HG03045 (cell line): ENCODE results near the gene SMO.
"Not testable (repeated sequence)": the region's sequence is repeated elsewhere in the genome, so short reads cannot be mapped to it uniquely, and the experiment has no call there.

Experiments used
- ATAC-seq: cut with Tn5 transposase; IDR thresholded peaks from one replicate; pipeline ENCODE4 v1.9.1; 2021; ENCODE audit warnings: mild to moderate bottlenecking, moderate library complexity; ENCODE audit not compliant: unreplicated experiment

SMO gene

DNA sequence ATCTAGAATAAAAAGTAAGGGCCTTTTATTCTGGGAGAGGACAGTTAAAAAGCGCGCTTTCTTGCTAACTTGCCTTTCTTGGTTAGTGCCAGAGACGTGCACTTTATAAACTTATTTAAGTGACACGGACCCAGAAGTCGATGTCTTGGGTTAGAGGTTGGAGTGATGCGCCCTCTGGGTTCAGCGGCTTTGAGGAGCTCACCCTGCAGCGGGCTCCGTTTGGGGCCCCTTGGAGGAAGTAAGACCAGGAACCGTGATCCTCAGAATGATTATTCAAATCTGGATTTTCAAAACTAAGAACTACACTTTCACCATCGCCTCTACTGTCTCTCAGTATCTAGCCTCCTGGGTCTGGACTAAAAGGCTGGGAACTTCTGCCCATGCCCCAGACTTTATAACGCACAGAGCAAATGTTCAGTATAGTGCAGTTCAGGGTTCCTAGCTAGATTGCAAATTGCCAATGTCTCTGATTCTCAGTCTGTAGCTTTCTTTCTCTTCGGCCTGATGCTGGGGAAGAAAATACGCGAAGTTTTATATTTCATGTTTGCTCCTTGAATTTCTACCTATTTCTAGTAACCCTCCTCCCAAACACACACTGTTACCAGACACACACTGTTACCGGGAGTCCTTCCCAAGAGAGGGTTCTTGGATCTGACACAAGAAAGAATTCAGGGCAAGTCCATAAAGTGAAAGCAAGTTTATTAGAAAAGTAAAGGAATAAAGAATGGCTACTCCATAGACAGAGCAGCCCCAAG, 18.6 kb upstream of the SMO start:
- ATAC-seq = peak; percentile 51

- ATAC-seq = no peak
Observed at GRCh38 chr7:129170441-129171021, 17.9 kb upstream of the SMO start.

DNA sequence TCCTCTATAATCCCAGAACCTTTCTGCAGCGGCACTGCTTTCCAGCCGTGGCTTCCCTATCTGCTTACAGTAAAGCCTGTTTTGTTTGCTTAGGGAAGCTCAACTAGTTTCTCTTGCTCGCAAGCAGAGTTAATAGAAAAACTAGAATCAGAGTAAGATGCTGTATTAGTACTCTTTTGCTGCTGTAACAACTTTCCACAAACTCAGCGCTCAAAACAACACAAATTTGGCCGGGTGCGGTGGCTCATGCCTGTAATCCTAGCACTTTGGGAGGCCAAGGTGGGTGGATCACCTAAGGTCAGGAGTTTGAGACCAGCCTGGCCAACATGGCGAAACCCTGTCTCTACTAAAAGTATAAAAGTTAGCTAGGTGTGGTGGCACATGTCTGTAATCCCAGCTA, 14.6 kb upstream of the SMO start:
- not testable (repeated sequence) for ATAC-seq

DNA sequence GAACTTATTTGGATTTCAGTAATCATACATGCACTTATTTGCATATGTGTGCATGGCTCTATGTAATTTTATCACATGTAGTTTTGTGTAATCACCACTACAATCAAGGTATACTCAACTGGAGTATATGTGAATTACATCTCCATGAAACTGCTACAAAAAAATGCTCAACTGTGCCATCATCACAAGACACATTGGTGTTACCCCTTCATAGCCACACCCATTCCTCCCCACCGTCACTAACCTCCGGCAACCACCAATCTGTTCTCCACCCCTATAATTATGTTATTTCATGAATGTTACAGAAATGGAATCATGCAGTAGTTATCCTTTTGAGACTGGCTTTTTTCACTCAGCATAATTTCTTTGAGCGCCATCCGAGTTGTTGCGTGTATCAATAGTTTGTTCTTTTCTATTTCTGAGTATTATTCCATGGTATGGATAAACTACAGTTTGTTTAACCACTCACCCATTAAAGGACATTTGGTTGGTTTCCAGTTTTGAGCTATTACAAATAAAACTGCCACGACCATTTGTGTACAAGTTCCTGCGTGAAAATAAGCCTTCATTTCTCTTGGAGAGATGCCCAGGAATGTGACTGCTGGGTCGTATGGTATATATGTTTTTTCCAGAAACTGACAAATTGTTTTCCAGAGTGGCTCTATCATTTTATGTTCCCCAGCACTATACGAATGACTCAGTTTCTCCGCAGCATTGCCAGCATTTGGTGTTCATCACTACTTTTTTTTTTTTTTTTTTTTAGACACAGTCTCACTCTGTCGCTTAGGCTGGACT, 11.3 kb upstream of the SMO start:
- ATAC-seq = no peak

DNA sequence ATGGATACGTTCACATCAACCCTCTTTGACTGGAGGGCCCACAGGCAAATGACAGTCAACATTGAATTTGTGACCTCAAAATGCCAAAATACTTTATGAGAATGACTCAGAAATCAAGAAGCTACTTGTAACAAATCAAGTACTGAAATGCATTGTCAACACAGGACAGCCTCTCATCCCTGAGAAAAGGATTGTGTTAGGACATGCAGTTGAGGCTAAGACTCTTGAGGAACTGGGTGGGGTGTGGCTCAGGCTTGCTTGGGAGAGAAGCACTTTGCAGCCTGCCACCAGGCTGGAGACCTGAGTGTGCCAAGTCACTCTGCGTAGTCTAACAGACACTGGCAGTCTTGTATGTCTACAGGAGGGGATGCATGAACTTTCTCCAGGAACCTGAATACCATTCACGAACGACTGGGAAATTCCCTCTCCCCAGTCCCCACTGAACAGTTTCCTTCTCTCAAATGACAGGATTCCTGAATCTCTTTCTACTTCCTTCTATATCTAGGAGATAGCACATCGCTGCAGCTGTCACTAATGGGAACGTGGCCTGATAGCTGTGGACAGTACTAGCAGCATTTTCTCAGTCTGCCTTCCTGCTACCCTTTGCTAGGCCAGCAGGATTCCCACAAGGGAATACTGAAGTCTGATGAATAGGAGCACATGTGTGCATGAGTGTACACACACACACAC, 3.3 kb upstream of the SMO start:
- ATAC-seq = no peak

GRCh38 chr7:129186749-129187260, 1.6 kb upstream of the SMO start:
- no peak for ATAC-seq

DNA sequence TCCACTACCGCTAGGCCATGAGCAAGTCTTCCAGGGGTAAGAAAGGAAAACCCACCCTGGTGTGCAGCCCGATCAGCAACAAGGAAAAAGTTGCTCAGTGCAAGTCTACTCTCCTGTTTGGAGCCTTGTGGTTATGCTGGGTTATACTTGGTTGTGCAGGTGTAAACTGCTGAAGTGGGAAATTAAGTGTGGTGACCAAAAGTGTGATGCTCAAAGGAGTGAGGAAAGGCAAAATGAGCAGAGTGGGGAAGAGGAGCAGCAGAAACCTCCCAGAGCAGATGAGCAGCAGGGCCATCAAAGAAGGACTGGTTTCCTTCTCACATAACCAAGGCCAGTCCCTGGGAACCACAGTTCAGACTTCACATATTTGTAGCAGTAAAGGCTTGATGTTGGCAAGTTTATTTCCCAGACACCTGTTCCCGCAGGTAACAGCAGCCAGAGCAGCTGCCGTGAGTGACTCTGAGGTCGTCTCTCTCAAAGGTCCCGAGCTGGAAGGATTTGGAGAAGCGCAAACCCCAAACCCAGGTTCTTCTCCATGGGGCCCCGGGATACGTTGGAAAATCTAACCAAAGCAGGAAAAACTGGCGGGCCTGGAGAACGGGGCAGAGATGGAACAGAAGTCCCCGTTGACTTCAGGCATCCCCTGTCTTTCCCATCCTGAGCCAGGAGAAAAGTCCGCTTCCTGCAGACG, 607 bp upstream of the SMO start:
- no peak for ATAC-seq

- ATAC-seq = no peak
Observed at GRCh38 chr7:129188892-129189660, 643 bp downstream of the SMO start.

- ATAC-seq = no peak
Observed at GRCh38 chr7:129189661-129190310, 1.4 kb downstream of the SMO start.

DNA sequence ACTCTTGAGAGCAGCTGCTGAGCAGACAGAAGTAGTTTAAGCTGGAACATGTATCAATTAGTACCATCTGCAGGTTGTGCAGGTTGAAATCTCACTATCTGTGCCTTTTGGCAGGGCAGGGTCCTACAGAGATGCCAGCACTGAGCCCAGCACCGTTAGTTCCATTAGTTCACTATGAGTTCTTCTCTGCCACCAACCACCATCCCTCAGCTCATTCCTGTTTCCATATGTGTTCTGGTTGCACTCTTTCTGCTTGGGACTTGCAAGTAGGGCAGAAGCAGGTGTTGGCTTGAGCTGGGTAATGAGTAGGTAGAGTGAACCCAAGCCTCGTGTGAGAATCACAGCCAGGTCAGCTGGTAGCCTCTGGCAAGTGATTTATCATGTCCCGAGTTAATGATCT, 2.8 kb downstream of the SMO start:
- ATAC-seq = no peak

- ATAC-seq = no peak
Observed at GRCh38 chr7:129193892-129194291, 5.5 kb downstream of the SMO start.

DNA sequence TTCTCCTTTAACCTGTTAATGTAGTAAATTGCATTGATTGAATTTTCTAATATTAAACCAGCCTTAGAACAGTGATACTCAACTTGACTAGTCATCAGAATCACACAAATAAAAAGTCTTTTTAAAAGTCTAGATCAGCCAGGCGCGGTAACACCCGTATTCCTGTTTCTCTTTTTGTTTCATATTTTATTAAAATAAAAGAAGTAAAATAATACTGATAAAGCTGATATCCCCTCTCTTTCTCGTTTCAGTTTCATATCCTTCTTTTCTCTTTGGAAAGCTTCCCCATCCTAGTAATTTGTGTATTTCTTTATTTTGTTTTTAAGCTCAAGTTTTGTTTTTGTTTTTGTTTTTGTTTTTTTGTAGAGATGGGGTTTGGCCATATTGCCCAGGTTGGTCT, 9.3 kb downstream of the SMO start:
- ATAC-seq = no peak

- no peak for ATAC-seq
Observed at GRCh38 chr7:129199406-129199805, 11.0 kb downstream of the SMO start.

GRCh38 chr7:129202058-129202777, 13.8 kb downstream of the SMO start:
- no peak for ATAC-seq

GRCh38 chr7:129203050-129203741, 14.8 kb downstream of the SMO start:
- no peak for ATAC-seq

DNA sequence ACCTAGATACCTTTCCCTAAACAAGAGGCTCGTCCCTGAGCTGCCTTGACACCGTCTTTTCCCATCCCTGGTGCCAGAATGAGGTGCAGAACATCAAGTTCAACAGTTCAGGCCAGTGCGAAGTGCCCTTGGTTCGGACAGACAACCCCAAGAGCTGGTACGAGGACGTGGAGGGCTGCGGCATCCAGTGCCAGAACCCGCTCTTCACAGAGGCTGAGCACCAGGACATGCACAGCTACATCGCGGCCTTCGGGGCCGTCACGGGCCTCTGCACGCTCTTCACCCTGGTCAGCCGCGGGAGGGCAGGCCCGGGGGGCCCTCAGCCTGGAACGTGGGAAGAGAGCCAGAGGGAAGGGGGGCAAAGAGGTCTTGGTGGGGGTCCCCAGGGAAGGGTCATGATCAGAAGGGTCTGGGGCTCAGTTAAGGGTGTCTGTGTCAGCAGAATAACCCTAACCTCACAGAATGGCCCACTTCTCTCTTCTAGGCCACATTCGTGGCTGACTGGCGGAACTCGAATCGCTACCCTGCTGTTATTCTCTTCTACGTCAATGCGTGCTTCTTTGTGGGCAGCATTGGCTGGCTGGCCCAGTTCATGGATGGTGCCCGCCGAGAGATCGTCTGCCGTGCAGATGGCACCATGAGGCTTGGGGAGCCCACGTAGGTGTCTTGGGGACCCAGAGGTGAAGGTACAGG, 16.8 kb downstream of the SMO start:
- ATAC-seq = no peak

GRCh38 chr7:129205987-129206785, 17.8 kb downstream of the SMO start:
- no peak for ATAC-seq
